A549 (cell line): ENCODE results near the gene AQP5.

Experiments
- MYC ChIP-seq: IDR thresholded peaks from 2 replicates; pipeline ENCODE4 v1.6.1; 2012; ENCODE audit warnings: mild to moderate bottlenecking, inconsistent platforms, low read length, improper control_type of control experiment, borderline replicate concordance
- SMC3 ChIP-seq: fragments of >200 bp; sonication (Bioruptor Twin); formaldehyde crosslinking; IDR thresholded peaks from 3 replicates; pipeline ENCODE4 v1.6.1; 2018; ENCODE audit warnings: inconsistent platforms
- TF ChIP-seq, protein P1 (sequence below): fragments of >200 bp; sonication (Bioruptor Twin); formaldehyde crosslinking; IDR thresholded peaks from 3 replicates; pipeline ENCODE4 v1.5.1; 2016
- TF ChIP-seq, protein P2 (sequence below): fragments of 200-600 bp; sonication (generic); IDR thresholded peaks from 2 replicates; pipeline ENCODE4 v1.6.1; 2016; ENCODE audit warnings: antibody characterized with exemption, mild to moderate bottlenecking, moderate library complexity
- TF ChIP-seq, protein P3 (sequence below): IDR thresholded peaks from 2 replicates; pipeline ENCODE4 v1.6.1; 2012

DNA sequence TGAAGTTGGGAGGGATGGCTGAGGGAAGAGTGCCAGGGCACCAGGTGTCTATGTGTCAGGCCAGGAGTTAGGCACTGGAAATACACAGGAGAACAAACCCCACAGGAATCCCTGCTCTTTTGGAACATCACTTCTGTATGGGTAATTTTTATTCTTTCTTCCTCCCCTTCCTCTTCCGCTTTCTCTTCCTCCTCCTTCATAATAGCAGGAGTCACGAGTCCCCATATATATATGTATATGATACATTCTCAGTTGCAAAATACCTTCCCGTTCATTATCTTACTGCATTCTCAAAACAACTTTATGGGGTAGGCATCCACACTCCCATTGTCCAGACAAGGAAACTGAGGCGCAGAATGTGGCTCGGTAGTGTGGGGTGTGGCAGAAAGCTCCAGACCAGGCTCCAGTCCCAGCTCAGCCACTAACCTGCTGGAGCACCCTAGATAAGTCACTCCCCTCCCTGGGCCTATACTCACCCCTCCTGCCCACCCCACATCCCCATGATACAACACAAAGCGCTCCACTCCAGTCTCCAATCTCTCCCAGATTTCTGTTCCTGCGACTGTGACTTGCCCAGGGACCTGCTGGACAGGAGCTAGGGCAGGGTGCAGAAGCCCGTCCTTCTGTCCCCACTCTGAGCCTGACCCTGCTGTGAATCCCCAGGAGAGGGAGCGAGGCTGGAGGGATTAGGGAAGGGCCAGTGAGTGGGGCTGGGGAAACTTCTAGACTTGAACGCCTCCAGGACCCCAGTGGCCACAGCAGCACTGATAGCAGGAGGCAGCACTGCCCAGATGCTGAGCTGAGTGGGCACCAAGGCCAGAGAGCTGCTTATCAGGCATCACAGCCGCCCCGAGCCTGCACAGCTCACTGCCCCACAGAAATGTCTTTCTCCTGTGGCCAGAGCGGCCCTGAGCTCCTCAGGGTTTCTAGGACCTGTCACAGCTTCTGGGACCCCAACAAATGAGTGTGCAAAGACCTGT, 12.5 kb upstream of the AQP5 start:
- TF ChIP-seq, protein P1, sequence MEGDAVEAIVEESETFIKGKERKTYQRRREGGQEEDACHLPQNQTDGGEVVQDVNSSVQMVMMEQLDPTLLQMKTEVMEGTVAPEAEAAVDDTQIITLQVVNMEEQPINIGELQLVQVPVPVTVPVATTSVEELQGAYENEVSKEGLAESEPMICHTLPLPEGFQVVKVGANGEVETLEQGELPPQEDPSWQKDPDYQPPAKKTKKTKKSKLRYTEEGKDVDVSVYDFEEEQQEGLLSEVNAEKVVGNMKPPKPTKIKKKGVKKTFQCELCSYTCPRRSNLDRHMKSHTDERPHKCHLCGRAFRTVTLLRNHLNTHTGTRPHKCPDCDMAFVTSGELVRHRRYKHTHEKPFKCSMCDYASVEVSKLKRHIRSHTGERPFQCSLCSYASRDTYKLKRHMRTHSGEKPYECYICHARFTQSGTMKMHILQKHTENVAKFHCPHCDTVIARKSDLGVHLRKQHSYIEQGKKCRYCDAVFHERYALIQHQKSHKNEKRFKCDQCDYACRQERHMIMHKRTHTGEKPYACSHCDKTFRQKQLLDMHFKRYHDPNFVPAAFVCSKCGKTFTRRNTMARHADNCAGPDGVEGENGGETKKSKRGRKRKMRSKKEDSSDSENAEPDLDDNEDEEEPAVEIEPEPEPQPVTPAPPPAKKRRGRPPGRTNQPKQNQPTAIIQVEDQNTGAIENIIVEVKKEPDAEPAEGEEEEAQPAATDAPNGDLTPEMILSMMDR, result no peak
- TF ChIP-seq, protein P2, sequence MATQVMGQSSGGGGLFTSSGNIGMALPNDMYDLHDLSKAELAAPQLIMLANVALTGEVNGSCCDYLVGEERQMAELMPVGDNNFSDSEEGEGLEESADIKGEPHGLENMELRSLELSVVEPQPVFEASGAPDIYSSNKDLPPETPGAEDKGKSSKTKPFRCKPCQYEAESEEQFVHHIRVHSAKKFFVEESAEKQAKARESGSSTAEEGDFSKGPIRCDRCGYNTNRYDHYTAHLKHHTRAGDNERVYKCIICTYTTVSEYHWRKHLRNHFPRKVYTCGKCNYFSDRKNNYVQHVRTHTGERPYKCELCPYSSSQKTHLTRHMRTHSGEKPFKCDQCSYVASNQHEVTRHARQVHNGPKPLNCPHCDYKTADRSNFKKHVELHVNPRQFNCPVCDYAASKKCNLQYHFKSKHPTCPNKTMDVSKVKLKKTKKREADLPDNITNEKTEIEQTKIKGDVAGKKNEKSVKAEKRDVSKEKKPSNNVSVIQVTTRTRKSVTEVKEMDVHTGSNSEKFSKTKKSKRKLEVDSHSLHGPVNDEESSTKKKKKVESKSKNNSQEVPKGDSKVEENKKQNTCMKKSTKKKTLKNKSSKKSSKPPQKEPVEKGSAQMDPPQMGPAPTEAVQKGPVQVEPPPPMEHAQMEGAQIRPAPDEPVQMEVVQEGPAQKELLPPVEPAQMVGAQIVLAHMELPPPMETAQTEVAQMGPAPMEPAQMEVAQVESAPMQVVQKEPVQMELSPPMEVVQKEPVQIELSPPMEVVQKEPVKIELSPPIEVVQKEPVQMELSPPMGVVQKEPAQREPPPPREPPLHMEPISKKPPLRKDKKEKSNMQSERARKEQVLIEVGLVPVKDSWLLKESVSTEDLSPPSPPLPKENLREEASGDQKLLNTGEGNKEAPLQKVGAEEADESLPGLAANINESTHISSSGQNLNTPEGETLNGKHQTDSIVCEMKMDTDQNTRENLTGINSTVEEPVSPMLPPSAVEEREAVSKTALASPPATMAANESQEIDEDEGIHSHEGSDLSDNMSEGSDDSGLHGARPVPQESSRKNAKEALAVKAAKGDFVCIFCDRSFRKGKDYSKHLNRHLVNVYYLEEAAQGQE, result no peak
- TF ChIP-seq MYC (no peak), SMC3 (no peak)
- TF ChIP-seq, protein P3, sequence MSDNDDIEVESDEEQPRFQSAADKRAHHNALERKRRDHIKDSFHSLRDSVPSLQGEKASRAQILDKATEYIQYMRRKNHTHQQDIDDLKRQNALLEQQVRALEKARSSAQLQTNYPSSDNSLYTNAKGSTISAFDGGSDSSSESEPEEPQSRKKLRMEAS, result no peak
